SIG-M5 treated with dmso at 0.1 percent for 504 hours (cell line): Measurements from ENCODE around the gene CAMK4.
"Not testable (repeated sequence)": the region's sequence is repeated elsewhere in the genome, so short reads cannot be mapped to it uniquely, and the experiment has no call there.

Experiments used
- DNase-seq: peaks from one replicate; lab custom pipeline; 2025; ENCODE audit not compliant: unreplicated experiment; lab: John Stamatoyannopoulos, UW

CAMK4 gene

GRCh38 chr5:111310711-111311620 is 86.8 kb downstream of the CAMK4 start:
- DNase-seq = no peak

- no peak for DNase-seq
These were observed 87.5 kb downstream of the CAMK4 start for GRCh38 chr5:111311666-111312065.

- DNase-seq = no peak
These were observed 89.0 kb downstream of the CAMK4 start for GRCh38 chr5:111313017-111313724.

- DNase-seq = no peak
These were observed 96.8 kb downstream of the CAMK4 start for GRCh38 chr5:111320953-111321352.

GRCh38 chr5:111321376-111321775 is 97.2 kb downstream of the CAMK4 start:
- no peak for DNase-seq

GRCh38 chr5:111326551-111326950 is 102.4 kb downstream of the CAMK4 start:
- no peak for DNase-seq

- no peak for DNase-seq
These were observed 112.9 kb downstream of the CAMK4 start for GRCh38 chr5:111337133-111337532.

GRCh38 chr5:111337688-111338087 is 113.5 kb downstream of the CAMK4 start:
- DNase-seq = no peak

- DNase-seq = no peak
These were observed 121.5 kb downstream of the CAMK4 start for GRCh38 chr5:111345731-111346130.

- no peak for DNase-seq
These were observed 122.8 kb downstream of the CAMK4 start for GRCh38 chr5:111347021-111347420.

- no peak for DNase-seq
These were observed 124.6 kb downstream of the CAMK4 start for GRCh38 chr5:111348661-111349329.

- DNase-seq = no peak
These were observed 125.2 kb downstream of the CAMK4 start for GRCh38 chr5:111349429-111349828.

GRCh38 chr5:111353035-111353434 is 128.9 kb downstream of the CAMK4 start:
- no peak for DNase-seq

- not testable (repeated sequence) for DNase-seq
These were observed 134.5 kb downstream of the CAMK4 start for GRCh38 chr5:111358726-111359125.

- no peak for DNase-seq
These were observed 136.0 kb downstream of the CAMK4 start for GRCh38 chr5:111360173-111360572.

- DNase-seq = no peak
These were observed 140.8 kb downstream of the CAMK4 start for GRCh38 chr5:111364992-111365391.

GRCh38 chr5:111366388-111366787 is 142.2 kb downstream of the CAMK4 start:
- no peak for DNase-seq

- DNase-seq = no peak
These were observed 142.9 kb downstream of the CAMK4 start for GRCh38 chr5:111367115-111367514.

- no peak for DNase-seq
These were observed 148.6 kb downstream of the CAMK4 start for GRCh38 chr5:111372799-111373198.

GRCh38 chr5:111374380-111374779 is 150.2 kb downstream of the CAMK4 start:
- DNase-seq = no peak

GRCh38 chr5:111375645-111376044 is 151.5 kb downstream of the CAMK4 start:
- DNase-seq = no peak

GRCh38 chr5:111377306-111377705 is 153.1 kb downstream of the CAMK4 start:
- no peak for DNase-seq
